ENCODE results near the gene DCUN1D2.
A peak's percentile ranks its signal among the peaks of the same experiment; 100 is the strongest.
"Not testable (repeated sequence)": the region's sequence is repeated elsewhere in the genome, so short reads cannot be mapped to it uniquely, and the experiment has no call there.

Gene DCUN1D2

GRCh38 chr13:113445791-113446487 lies 44.6 kb downstream of the DCUN1D2 start:
- DNase-seq (ENCODE audit: low spot score): no peak

DNA sequence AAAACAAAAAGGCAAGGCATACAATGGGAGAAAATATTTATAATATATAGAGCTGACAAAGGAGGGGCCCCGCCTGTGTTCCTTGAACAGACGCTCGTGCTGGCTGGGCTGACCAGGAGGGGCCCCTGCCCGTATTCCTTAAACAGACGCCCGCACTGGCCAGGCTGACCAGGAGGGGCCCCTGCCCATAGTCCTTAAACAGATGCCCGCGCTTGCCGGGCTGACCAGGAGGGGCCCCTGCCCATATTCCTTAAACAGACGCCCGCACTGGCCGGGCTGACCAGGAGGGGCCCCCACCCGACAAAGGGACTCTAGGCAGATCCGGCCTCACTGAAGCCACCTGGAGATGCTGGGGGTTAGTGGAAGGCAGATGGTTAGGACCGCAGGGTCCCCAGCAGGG lies 46.5 kb downstream of the DCUN1D2 start:
- no peak for DNase-seq (ENCODE audit: low spot score)

GRCh38 chr13:113442985-113443362 lies 47.5 kb downstream of the DCUN1D2 start:
- no peak for DNase-seq (ENCODE audit: low spot score)

GRCh38 chr13:113442354-113442984 lies 48.0 kb downstream of the DCUN1D2 start:
- no peak for DNase-seq (ENCODE audit: low spot score)

- DNase-seq (ENCODE audit: low spot score): no peak
These were observed 48.9 kb downstream of the DCUN1D2 start for GRCh38 chr13:113441661-113442060.

GRCh38 chr13:113437408-113438010 lies 53.0 kb downstream of the DCUN1D2 start:
- peak; percentile 46 for DNase-seq (ENCODE audit: low spot score)

DNA sequence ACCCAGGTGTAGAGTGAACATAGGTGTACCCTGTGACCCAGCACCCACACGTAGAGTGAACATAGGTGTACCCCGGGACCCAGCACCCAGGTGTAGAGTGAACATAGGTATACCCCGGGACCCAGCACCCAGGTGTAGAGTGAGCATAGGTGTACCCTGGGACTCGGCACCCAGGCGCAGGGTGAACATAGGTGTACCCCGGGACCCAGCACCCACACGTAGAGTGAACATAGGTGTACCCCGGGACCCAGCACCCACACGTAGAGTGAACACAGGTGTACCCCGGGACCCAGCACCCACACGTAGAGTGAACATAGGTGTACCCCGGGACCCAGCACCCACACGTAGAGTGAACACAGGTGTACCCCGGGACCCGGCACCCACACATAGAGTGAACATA lies 53.6 kb downstream of the DCUN1D2 start:
- DNase-seq (ENCODE audit: low spot score): not testable (repeated sequence)

DNA sequence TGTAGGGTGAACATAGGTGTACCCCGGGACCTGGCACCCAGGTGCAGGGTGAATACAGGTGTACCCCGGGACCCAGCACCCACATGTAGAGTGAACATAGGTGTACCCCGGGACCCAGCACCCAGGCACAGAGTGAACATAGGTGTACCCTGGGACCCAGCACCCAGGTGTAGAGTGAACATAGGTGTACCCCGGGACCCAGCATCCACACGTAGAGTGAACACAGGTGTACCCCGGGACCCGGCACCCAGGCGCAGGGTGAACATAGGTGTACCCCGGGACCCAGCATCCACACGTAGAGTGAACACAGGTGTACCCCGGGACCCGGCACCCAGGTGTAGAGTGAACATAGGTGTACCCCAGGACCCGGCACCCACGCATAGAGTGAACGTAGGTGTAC lies 54.6 kb downstream of the DCUN1D2 start:
- DNase-seq (ENCODE audit: low spot score): not testable (repeated sequence)

DNA sequence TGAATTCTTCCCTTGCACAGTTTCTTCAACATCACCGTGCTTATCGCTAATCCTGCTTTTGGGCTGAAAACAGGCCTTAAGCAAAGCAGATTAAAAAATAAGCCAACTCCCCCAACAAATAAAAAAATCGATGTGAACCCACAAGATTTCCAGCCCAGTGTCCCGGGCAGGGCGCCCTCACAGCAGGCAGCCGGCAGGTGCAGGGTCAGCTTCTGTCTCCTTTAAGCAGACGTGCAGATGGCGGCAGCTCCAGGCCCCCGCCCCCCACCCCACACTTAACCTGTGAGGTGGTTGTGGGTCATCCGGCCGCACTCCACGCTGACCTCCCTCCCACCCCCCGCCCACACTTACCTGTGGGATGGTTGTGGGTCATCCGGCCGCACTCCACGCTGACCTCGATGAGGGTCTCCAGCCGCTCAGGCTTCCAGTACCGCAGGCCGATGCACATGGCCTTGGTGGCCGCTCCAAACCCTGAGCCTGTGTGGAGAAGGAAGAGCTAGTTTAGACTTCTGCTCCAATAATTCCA lies 57.1 kb downstream of the DCUN1D2 start:
- no peak for DNase-seq (ENCODE audit: low spot score)

DNA sequence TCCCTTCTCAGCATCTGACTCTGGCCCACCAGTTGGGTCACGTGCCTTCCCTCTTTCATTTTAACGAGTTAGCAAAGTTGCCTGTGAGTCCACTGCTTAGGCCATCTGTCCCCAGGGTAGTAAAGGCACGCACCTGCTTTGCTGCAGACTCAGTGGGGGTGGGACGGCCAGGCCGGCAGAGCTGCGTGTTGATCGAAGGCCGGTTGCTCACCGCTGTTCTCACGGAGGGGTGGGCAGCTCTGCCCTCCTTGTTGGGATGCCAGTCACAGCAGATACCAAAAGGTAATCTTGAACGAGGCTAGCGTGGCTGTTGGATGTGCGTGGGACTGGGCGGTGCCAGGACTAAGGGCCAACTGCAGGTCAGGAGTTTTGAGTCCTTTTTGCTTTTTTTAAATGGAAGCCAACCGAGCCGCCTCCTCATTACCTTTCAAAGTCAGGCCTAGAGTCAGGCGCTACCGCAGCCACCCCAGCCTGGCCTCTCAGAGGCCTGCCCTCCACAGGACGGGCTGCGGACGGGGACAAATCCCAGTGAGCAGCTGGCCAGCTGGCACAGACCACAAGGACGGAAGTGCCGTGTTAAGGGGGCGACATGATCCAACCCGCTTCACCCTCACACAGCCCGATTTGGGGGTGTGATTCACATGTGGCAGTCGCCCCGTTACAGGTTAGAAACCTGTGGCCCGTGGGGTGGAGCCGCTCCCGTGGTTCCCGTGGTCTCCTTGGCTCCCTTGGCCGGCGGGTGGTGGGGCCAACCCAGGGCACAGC lies 57.8 kb downstream of the DCUN1D2 start:
- no peak for DNase-seq (ENCODE audit: low spot score)

DNA sequence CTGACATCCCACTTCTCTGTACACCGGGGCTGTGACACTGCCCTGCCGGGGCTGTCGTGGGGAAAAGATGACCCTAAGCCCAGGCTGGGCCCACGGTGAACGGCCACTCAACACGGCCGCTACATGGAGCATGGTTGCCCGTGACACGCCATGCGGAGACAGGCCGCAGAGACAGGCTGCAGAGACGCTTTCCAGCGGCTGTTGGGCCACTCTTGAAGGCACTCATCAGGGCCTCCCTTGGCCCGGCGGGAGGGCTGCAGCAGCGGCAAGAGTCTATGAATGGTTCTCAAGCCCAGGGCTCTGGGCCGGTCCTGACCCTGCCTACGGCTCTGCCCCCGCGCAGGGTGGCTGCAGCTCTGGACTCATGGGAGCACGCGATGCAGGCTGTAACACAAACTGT lies 59.3 kb downstream of the DCUN1D2 start:
- no peak for DNase-seq (ENCODE audit: low spot score)

GRCh38 chr13:113430378-113431110 lies 60.0 kb downstream of the DCUN1D2 start:
- DNase-seq (ENCODE audit: low spot score): no peak

GRCh38 chr13:113429608-113429985 lies 60.9 kb downstream of the DCUN1D2 start:
- no peak for DNase-seq (ENCODE audit: low spot score)

GRCh38 chr13:113428871-113429607 lies 61.5 kb downstream of the DCUN1D2 start:
- DNase-seq (ENCODE audit: low spot score): no peak

DNA sequence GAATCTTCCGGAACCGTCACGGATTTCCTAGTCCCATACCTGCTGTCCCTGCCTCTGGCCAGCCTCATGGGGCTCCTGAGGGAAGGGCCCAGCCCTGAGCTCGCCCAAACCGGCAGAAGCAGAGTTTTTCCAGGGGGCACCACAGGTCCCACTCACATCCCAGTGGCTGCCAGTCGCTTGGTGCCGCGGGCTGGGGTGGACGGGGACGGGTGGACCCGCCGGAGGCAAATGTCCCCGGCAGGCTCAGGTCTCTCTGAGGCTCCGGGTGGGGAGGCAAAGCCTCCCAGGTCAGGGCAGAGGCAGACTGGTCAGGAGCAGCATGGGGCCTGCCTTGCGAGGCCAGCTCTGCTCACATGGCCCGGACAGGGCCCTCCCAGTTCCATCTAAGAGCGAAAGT lies 62.0 kb downstream of the DCUN1D2 start:
- no peak for DNase-seq (ENCODE audit: low spot score)

- DNase-seq (ENCODE audit: low spot score): peak; percentile 44
These were observed 62.7 kb downstream of the DCUN1D2 start for GRCh38 chr13:113427562-113428468.

GRCh38 chr13:113426591-113426986 lies 63.9 kb downstream of the DCUN1D2 start:
- no peak for DNase-seq (ENCODE audit: low spot score)

DNA sequence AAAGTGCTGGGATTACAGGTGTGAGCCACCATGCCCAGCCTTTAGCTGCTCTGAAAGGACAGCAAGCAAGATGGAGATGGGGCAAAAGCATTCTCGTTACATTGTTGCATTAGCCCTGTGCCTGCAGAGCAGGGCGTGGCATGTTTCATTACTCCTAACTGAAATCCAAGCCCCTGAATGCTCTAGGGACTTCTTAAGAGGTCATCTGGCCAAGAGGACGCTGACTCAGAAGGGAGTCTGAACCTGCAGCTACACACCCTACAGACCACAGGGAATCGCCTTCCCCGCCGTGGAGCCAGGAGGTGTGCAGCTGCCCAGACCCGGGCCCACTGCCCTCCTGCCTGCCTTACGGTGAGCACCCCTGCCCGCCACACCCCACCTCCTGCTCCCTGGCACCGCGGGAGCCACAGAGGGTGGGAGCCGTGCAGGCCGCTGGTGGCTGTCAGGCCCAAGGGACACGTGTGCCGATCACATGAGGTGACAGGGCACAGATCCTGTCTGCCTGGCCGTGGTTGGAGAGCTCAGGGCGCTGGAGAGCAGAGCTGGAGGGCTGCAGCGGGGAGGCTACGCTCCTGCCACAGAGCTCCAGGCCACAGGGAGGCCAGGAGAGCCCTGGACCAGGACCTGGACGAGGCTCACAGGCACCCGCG lies 64.4 kb downstream of the DCUN1D2 start:
- DNase-seq (ENCODE audit: low spot score): no peak

GRCh38 chr13:113423520-113424163 lies 66.9 kb downstream of the DCUN1D2 start:
- no peak for DNase-seq (ENCODE audit: low spot score)
